DOHH2 (cell line): ENCODE data around the gene MLXIPL.
A peak's percentile ranks its signal among the peaks of the same experiment; 100 is the strongest.

Experiments used
- H3F3A ChIP-seq: fragments of 200-600 bp; sonication (generic), shearing (Covaris generic); 2 replicates; pipeline ENCODE4 v1.6.0; 2016; ENCODE audit warnings: antibody characterized with exemption, mild to moderate bottlenecking; ENCODE audit not compliant: control insufficient read depth, insufficient read depth
- H3K27ac ChIP-seq: fragments of 200-600 bp; sonication (generic); 2 replicates; pipeline ENCODE4 v1.5.1; 2014; ENCODE audit warnings: low read depth, mild to moderate bottlenecking, low read length, moderate library complexity
- H3K27me3 ChIP-seq: fragments of 200-600 bp; sonication (generic); 2 replicates; pipeline ENCODE4 v1.6.1; 2014; ENCODE audit warnings: mild to moderate bottlenecking, low read length, mixed read lengths; ENCODE audit not compliant: control insufficient read depth
- H3K36me3 ChIP-seq: fragments of 200-600 bp; sonication (generic); 2 replicates; pipeline ENCODE4 v1.6.1; 2014; ENCODE audit warnings: mild to moderate bottlenecking, low read length, moderate library complexity, mixed read lengths; ENCODE audit not compliant: control insufficient read depth
- H3K4me1 ChIP-seq: fragments of 200-600 bp; sonication (generic); 2 replicates; pipeline ENCODE4 v1.6.1; 2014; ENCODE audit warnings: mild to moderate bottlenecking, low read length, mixed read lengths; ENCODE audit not compliant: control insufficient read depth
- H3K4me2 ChIP-seq: fragments of 200-600 bp; sonication (generic); 2 replicates; pipeline ENCODE4 v1.6.0; 2014; ENCODE audit warnings: mild to moderate bottlenecking, low read length, moderate library complexity
- H3K4me3 ChIP-seq: fragments of 200-600 bp; sonication (generic); 2 replicates; pipeline ENCODE4 v1.5.1; 2014; ENCODE audit warnings: mild to moderate bottlenecking, low read length, mixed read lengths
- H3K79me2 ChIP-seq: fragments of 200-600 bp; sonication (generic); 2 replicates; pipeline ENCODE4 v1.6.1; 2014; ENCODE audit warnings: mild to moderate bottlenecking, low read length, mixed read lengths; ENCODE audit not compliant: control insufficient read depth
- H3K9me2 ChIP-seq: fragments of 200-600 bp; sonication (generic); replicated peaks from 2 replicates; pipeline ENCODE4 v1.6.1; 2014; ENCODE audit warnings: mild to moderate bottlenecking, low read length, mixed read lengths; ENCODE audit not compliant: control insufficient read depth
- H3K9me3 ChIP-seq: fragments of 200-600 bp; sonication (generic); 2 replicates; pipeline ENCODE4 v1.6.1; 2014; ENCODE audit warnings: antibody characterized with exemption, low read length, mixed read lengths; ENCODE audit not compliant: control insufficient read depth, insufficient read depth
- H4K20me1 ChIP-seq: fragments of 200-600 bp; sonication (generic); 2 replicates; pipeline ENCODE4 v1.6.0; 2014; ENCODE audit warnings: low read depth, mild to moderate bottlenecking, antibody characterized with exemption, low read length, moderate library complexity; ENCODE audit not compliant: control insufficient read depth, insufficient read depth
- EZH2phosphoT487 ChIP-seq: fragments of 200-600 bp; sonication (generic); IDR thresholded peaks from 2 replicates; pipeline ENCODE4 v1.6.1; 2017; ENCODE audit warnings: borderline replicate concordance, mild to moderate bottlenecking, antibody characterized with exemption, low read length, moderate library complexity, mixed read lengths
- TF ChIP-seq, protein P1 (sequence below): fragments of 200-600 bp; sonication (generic); IDR thresholded peaks from one replicate; pipeline ENCODE4 v1.5.1; 2014; ENCODE audit warnings: antibody characterized with exemption, mild to moderate bottlenecking, low read depth, low read length; ENCODE audit not compliant: poor library complexity, severe bottlenecking

MLXIPL gene

DNA sequence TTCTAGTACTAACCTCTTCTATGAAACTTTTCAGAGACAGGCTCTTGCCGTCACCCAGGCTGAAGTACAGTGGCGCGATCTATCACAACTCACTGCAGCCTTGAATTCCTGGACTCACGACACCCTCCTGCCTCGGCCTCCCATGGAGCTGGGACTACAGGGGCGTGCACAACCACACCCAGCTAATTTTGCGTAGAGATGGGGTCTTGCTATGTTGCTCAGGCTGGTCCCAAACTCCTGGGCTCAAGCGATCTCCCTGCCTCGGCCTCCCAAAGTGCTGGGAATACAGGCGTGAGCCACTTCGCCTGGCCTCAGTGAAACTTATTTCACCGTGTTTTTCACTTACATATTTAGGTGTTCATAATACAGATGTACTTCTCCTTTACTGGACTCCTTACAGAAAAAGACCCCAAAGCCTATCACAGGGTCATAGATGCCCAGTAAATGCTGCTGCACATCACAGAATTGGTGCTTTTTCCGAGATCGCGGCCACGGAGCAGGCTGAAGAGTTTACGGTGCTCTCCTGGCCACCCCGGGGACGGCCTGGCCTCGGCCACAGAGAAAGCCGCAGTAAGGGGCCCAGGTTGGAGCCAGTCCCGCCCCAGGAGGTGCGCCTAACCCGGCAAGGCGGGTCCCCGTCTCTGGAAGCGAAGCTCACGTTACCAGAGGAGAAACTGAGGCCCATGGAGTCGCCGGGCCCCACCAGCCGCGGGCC lies 46.5 kb downstream of the MLXIPL start:
- Histone ChIP-seq H3F3A (peaks cover 4% of the 10 kb centered on the region), H3K4me2 (peak overlapping the region; percentile 91), H3K79me2 (peaks cover 38% of the 10 kb centered on the region), H3K27me3 (0 out of 2 replicates have a peak, but pooled peaks cover 2% of the 10 kb centered on the region), H3K27ac (peak overlapping the region; percentile 62), H4K20me1 (0 out of 2 replicates have a peak, but pooled peaks cover 3% of the 10 kb centered on the region), H3K9me2 (no peaks in the 10 kb centered on the region), H3K4me3 (peak overlapping the region; percentile 84), H3K4me1 (peaks cover 18% of the 10 kb centered on the region), H3K9me3 (no peaks in the 10 kb centered on the region), H3K36me3 (peaks cover 42% of the 10 kb centered on the region)
- TF ChIP-seq, protein P1, sequence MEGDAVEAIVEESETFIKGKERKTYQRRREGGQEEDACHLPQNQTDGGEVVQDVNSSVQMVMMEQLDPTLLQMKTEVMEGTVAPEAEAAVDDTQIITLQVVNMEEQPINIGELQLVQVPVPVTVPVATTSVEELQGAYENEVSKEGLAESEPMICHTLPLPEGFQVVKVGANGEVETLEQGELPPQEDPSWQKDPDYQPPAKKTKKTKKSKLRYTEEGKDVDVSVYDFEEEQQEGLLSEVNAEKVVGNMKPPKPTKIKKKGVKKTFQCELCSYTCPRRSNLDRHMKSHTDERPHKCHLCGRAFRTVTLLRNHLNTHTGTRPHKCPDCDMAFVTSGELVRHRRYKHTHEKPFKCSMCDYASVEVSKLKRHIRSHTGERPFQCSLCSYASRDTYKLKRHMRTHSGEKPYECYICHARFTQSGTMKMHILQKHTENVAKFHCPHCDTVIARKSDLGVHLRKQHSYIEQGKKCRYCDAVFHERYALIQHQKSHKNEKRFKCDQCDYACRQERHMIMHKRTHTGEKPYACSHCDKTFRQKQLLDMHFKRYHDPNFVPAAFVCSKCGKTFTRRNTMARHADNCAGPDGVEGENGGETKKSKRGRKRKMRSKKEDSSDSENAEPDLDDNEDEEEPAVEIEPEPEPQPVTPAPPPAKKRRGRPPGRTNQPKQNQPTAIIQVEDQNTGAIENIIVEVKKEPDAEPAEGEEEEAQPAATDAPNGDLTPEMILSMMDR: no peak
- TF ChIP-seq EZH2phosphoT487: no peak

DNA sequence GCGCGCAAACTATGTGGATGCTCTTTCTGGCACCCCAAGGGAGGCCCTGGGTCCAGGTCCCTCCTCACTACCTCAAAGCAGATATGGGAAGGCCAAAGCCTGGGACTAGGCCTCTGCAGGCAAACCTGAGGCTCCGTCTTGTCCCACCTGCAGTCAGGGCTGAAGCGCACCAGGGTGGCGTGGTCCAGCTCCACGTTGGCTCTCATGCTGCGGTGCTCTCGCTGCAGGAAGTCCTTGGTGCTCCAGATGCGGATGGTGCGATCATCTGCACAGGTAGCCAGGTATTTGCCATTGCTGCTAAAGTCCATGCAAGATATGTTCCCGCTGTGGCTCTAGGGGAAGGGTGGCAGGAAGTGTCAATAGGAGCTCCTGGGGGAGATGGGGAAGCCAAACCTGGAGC lies 50.5 kb downstream of the MLXIPL start:
- Histone ChIP-seq H3K9me3 (no peaks in the 10 kb centered on the region), H3K36me3 (peaks cover 80% of the 10 kb centered on the region), H3K27me3 (no peaks in the 10 kb centered on the region), H3K9me2 (no peaks in the 10 kb centered on the region), H3K4me3 (no peak overlapping the region), H3K4me2 (no peak overlapping the region), H3F3A (no peaks in the 10 kb centered on the region), H4K20me1 (0 out of 2 replicates have a peak, but pooled peaks cover 3% of the 10 kb centered on the region), H3K4me1 (peaks cover 14% of the 10 kb centered on the region), H3K27ac (no peak overlapping the region), H3K79me2 (peaks cover 38% of the 10 kb centered on the region)
- no peak for TF ChIP-seq EZH2phosphoT487
- TF ChIP-seq, protein P1: no peak

DNA sequence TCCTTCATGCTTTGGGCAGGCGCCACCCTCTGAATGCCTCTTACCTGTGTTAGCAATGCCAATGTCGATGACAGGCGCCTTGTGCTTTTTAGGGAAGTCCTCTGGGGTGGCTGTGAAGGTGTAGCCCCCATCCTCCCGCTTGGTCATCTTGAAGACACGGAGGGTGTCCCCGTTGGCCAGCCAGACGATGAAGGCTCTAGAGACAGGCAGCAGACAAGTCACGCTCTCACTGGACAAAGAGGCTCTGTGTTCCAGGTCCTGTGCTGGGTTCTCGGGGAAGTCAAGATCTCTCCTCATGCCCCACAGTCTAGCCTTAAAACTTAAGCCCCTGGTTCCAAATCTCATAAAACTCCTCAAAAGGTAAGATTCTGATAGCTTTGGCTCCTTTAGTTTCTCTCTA lies 51.0 kb downstream of the MLXIPL start:
- no peaks in the 10 kb centered on the region for H3K9me2 ChIP-seq
- no peak overlapping the region for H3K4me2 ChIP-seq
- no peaks in the 10 kb centered on the region for H3K27me3 ChIP-seq
- H3K4me3 ChIP-seq: no peak overlapping the region
- 0 out of 2 replicates have a peak, but pooled peaks cover 3% of the 10 kb centered on the region for H4K20me1 ChIP-seq
- H3K4me1 ChIP-seq: peaks cover 14% of the 10 kb centered on the region
- no peaks in the 10 kb centered on the region for H3K9me3 ChIP-seq
- H3K27ac ChIP-seq: no peak overlapping the region
- H3F3A ChIP-seq: no peaks in the 10 kb centered on the region
- peaks cover 37% of the 10 kb centered on the region for H3K79me2 ChIP-seq
- no peak for TF ChIP-seq EZH2phosphoT487
- TF ChIP-seq, protein P1: no peak
- peaks cover 80% of the 10 kb centered on the region for H3K36me3 ChIP-seq
